ENCODE data around the gene SPNS2. TPM values are rescaled to one million over a fixed set of nuclear protein-coding genes. Genes with fewer than 3 reads are reported as not detected.

The SPNS2 gene
- total RNA-seq, 1 donor from 2014 or later: 4.3 TPM

- Mint-ChIP-seq H3K27me3 (ENCODE audit: low read depth) (peaks cover 1% of the 10 kb centered on the region), H3K36me3 (ENCODE audit: low read depth) (peaks cover under 1% of the 10 kb centered on the region), H3K27ac (ENCODE audit: unreplicated experiment) (peak overlapping the region; percentile 97), H3K9me3 (no peaks in the 10 kb centered on the region), H3K4me1 (peaks cover 26% of the 10 kb centered on the region), H3K4me3 (peak overlapping the region; percentile 93)
- no peak for TF ChIP-seq CTCF (conservative IDR thresholded peaks at IDR 0.05)
- DNase-seq (ENCODE audit: low read depth, low spot score): no peak
These were observed 57.4 kb downstream of the SPNS2 start for GRCh38 chr17:4555873-4556759.

- H3K36me3 Mint-ChIP-seq (ENCODE audit: low read depth): no peaks in the 10 kb centered on the region
- DNase-seq (ENCODE audit: low read depth, low spot score): no peak
- no peak for TF ChIP-seq CTCF (conservative IDR thresholded peaks at IDR 0.05)
- no peak overlapping the region for H3K27ac Mint-ChIP-seq (ENCODE audit: unreplicated experiment)
- H3K9me3 Mint-ChIP-seq: no peaks in the 10 kb centered on the region
- H3K4me1 Mint-ChIP-seq: peaks cover 26% of the 10 kb centered on the region
- H3K4me3 Mint-ChIP-seq: peak overlapping the region; percentile 19
- H3K27me3 Mint-ChIP-seq (ENCODE audit: low read depth): peaks cover 4% of the 10 kb centered on the region
These were observed 58.3 kb downstream of the SPNS2 start for GRCh38 chr17:4556996-4557395.

- Mint-ChIP-seq H3K27ac (ENCODE audit: unreplicated experiment) (no peak overlapping the region), H3K4me3 (peak overlapping the region; percentile 64), H3K4me1 (peaks cover 26% of the 10 kb centered on the region), H3K27me3 (ENCODE audit: low read depth) (peaks cover 9% of the 10 kb centered on the region), H3K9me3 (no peaks in the 10 kb centered on the region), H3K36me3 (ENCODE audit: low read depth) (no peaks in the 10 kb centered on the region)
- no peak for DNase-seq (ENCODE audit: low read depth, low spot score)
- TF ChIP-seq CTCF (conservative IDR thresholded peaks at IDR 0.05): no peak
These were observed 59.1 kb downstream of the SPNS2 start for GRCh38 chr17:4557626-4558346.

- Mint-ChIP-seq H3K27ac (ENCODE audit: unreplicated experiment) (no peak overlapping the region), H3K36me3 (ENCODE audit: low read depth) (no peaks in the 10 kb centered on the region), H3K4me3 (no peak overlapping the region), H3K4me1 (peaks cover 26% of the 10 kb centered on the region), H3K27me3 (ENCODE audit: low read depth) (peaks cover 16% of the 10 kb centered on the region), H3K9me3 (no peaks in the 10 kb centered on the region)
- no peak for TF ChIP-seq CTCF (conservative IDR thresholded peaks at IDR 0.05)
- no peak for DNase-seq (ENCODE audit: low read depth, low spot score)
These were observed 59.8 kb downstream of the SPNS2 start for GRCh38 chr17:4558347-4558971.

- Mint-ChIP-seq H3K4me3 (no peak overlapping the region), H3K36me3 (ENCODE audit: low read depth) (no peaks in the 10 kb centered on the region), H3K9me3 (no peaks in the 10 kb centered on the region), H3K27ac (ENCODE audit: unreplicated experiment) (no peak overlapping the region), H3K4me1 (peaks cover 23% of the 10 kb centered on the region), H3K27me3 (ENCODE audit: low read depth) (peaks cover 16% of the 10 kb centered on the region)
- TF ChIP-seq CTCF (conservative IDR thresholded peaks at IDR 0.05): no peak
- no peak for DNase-seq (ENCODE audit: low read depth, low spot score)
These were observed 60.6 kb downstream of the SPNS2 start for GRCh38 chr17:4559139-4559791.

Data from neural crest cell (in vitro differentiated cells).